IMR-90 (cell line): ENCODE measurements around the gene ZDHHC11B. TPM values are rescaled to one million over a fixed set of nuclear protein-coding genes. Genes with fewer than 3 reads are reported as not detected.
"Not testable (repeated sequence)": the region's sequence is repeated elsewhere in the genome, so short reads cannot be mapped to it uniquely, and the experiment has no call there.

Experiments used
- ATAC-seq: fragments of 200-7000 bp; cut with Tn5 transposase; 2 replicates; pipeline ENCODE4 v1.9.1; 2020; ENCODE audit warnings: low read depth, mild to moderate bottlenecking, moderate library complexity
- BruUV-seq: library from RNA; stranded (reverse); fragments of 400-500 nt; replicated peaks from 2 replicates; lab custom pipeline; 2021; lab: Mats Ljungman, UMichigan
- CTCF ChIA-PET: fragments of 300-600 bp; formaldehyde crosslinking; extraction: SDS; loops from one replicate; lab custom pipeline; 2021; ENCODE audit warnings: antibody characterized with exemption; lab: Yijun Ruan, JAX
- POLR2A ChIA-PET: fragments of 300-600 bp; sonication (Branson Sonifier 250); formaldehyde crosslinking; loops from one replicate; lab custom pipeline; 2022; ENCODE audit warnings: antibody characterized with exemption; ENCODE audit not compliant: unreplicated experiment; lab: Charles Lee
- DNase-seq: peaks from one replicate; pipeline ENCODE4 v3.0.0; 2013
- H2AFZ ChIP-seq: replicated peaks from 2 replicates; pipeline ENCODE3; 2013; ENCODE audit warnings: low read length, mild to moderate bottlenecking; ENCODE audit not compliant: poor library complexity
- H2AK5ac ChIP-seq: 2 replicates; pipeline ENCODE4 v1.6.1; 2013; ENCODE audit warnings: low read depth, low read length, inconsistent platforms
- H2AK9ac ChIP-seq: replicated peaks from 2 replicates; pipeline ENCODE3; 2013; ENCODE audit warnings: mild to moderate bottlenecking, low read depth, low read length, moderate library complexity; ENCODE audit not compliant: poor library complexity
- H2BK120ac ChIP-seq: 2 replicates; pipeline ENCODE4 v1.6.1; 2013; ENCODE audit warnings: low read depth, low read length, inconsistent platforms
- H2BK15ac ChIP-seq: 3 replicates; pipeline ENCODE4 v1.6.1; 2013; ENCODE audit warnings: low read depth, low read length, inconsistent platforms
- H2BK20ac ChIP-seq: 2 replicates; pipeline ENCODE4 v1.6.1; 2013; ENCODE audit warnings: low read depth, mild to moderate bottlenecking, inconsistent platforms, low read length, moderate library complexity
- H2BK5ac ChIP-seq: 2 replicates; pipeline ENCODE4 v1.6.1; 2013; ENCODE audit warnings: mild to moderate bottlenecking, low read depth, low read length, inconsistent platforms; ENCODE audit not compliant: poor library complexity, severe bottlenecking
- H3K14ac ChIP-seq: replicated peaks from 2 replicates; pipeline ENCODE4 v1.6.1; 2013; ENCODE audit warnings: low read depth, low read length, inconsistent platforms
- H3K18ac ChIP-seq: 2 replicates; pipeline ENCODE4 v1.6.1; 2013; ENCODE audit warnings: low read depth, low read length, control low read depth
- H3K23ac ChIP-seq: 2 replicates; pipeline ENCODE4 v1.6.1; 2013; ENCODE audit warnings: low read depth, low read length, inconsistent platforms
- H3K27ac ChIP-seq: 2 replicates; pipeline ENCODE4 v1.5.1; 2013; ENCODE audit warnings: mild to moderate bottlenecking, control low read depth, low read length; ENCODE audit not compliant: insufficient read depth
- H3K27me3 ChIP-seq: 2 replicates; pipeline ENCODE4 v1.6.1; 2013; ENCODE audit warnings: low read length; ENCODE audit not compliant: control insufficient read depth, insufficient read depth
- H3K36me3 ChIP-seq: 2 replicates; pipeline ENCODE4 v1.6.1; 2013; ENCODE audit warnings: low read length, mixed read lengths; ENCODE audit not compliant: control insufficient read depth, insufficient read depth
- H3K4ac ChIP-seq: 2 replicates; pipeline ENCODE4 v1.6.1; 2013; ENCODE audit warnings: low read depth, low read length, inconsistent platforms
- H3K4me1 ChIP-seq: 2 replicates; pipeline ENCODE4 v1.6.1; 2013; ENCODE audit warnings: low read length, mixed read lengths; ENCODE audit not compliant: control insufficient read depth, insufficient read depth
- H3K4me2 ChIP-seq: 2 replicates; pipeline ENCODE4 v1.6.1; 2013; ENCODE audit warnings: low read depth, mild to moderate bottlenecking, control low read depth, low read length, moderate library complexity
- H3K4me3 ChIP-seq: 2 replicates; pipeline ENCODE4 v1.5.1; 2013; ENCODE audit warnings: low read depth, mild to moderate bottlenecking, control low read depth, low read length, moderate library complexity; ENCODE audit not compliant: insufficient read depth
- H3K56ac ChIP-seq: 2 replicates; pipeline ENCODE4 v1.6.1; 2013; ENCODE audit warnings: low read length, inconsistent platforms; ENCODE audit not compliant: insufficient read depth; ENCODE audit errors: extremely low read depth
- H3K79me1 ChIP-seq, 2 experiments: 2 replicates each; pipeline ENCODE4 v1.6.1; 2013; ENCODE audit warnings: low read length in 2 of 2, inconsistent platforms in 1 of 2, low read depth in 1 of 2
- H3K9ac ChIP-seq: 2 replicates; pipeline ENCODE4 v1.6.1; 2013; ENCODE audit warnings: low read depth, low read length, control low read depth
- H3K9me1 ChIP-seq: 2 replicates; pipeline ENCODE4 v1.6.1; 2013; ENCODE audit warnings: low read length, inconsistent platforms; ENCODE audit not compliant: insufficient read depth
- H3K9me3 ChIP-seq: 2 replicates; pipeline ENCODE4 v1.6.1; 2013; ENCODE audit warnings: low read length; ENCODE audit not compliant: control insufficient read depth, insufficient read depth
- H4K20me1 ChIP-seq: 2 replicates; pipeline ENCODE4 v1.6.1; 2013; ENCODE audit warnings: low read length, inconsistent platforms; ENCODE audit not compliant: insufficient read depth
- H4K5ac ChIP-seq: 2 replicates; pipeline ENCODE4 v1.6.1; 2013; ENCODE audit warnings: mild to moderate bottlenecking, low read depth, low read length, control low read depth
- H4K8ac ChIP-seq, 2 experiments: 2 replicates each; pipeline ENCODE4 v1.6.1; 2013; ENCODE audit warnings: low read depth in 2 of 2, low read length in 2 of 2, control low read depth in 1 of 2, inconsistent platforms in 1 of 2
- H4K91ac ChIP-seq: 2 replicates; pipeline ENCODE4 v1.6.1; 2013; ENCODE audit warnings: low read depth, low read length, inconsistent platforms; ENCODE audit not compliant: insufficient read depth
- BHLHE40 ChIP-seq: fragments of 150-350 bp; IDR thresholded peaks from 2 replicates; pipeline ENCODE4 v1.6.1; 2016; ENCODE audit warnings: mild to moderate bottlenecking, low read depth, low read length
- CHD1 ChIP-seq: IDR thresholded peaks from 2 replicates; pipeline ENCODE4 v1.6.1; 2012; ENCODE audit warnings: low read depth, low read length, improper control_type of control experiment
- MAFK ChIP-seq: IDR thresholded peaks from 2 replicates; pipeline ENCODE4 v1.6.1; 2012; ENCODE audit warnings: low read depth, low read length, improper control_type of control experiment
- MAZ ChIP-seq: IDR thresholded peaks from 2 replicates; pipeline ENCODE4 v1.6.1; 2012; ENCODE audit warnings: low read depth, mild to moderate bottlenecking, low read length, improper control_type of control experiment, moderate library complexity, borderline replicate concordance
- NFE2L2 ChIP-seq: fragments of 150-350 bp; IDR thresholded peaks from 2 replicates; pipeline ENCODE4 v1.6.1; 2016; ENCODE audit warnings: low read depth, mild to moderate bottlenecking, low read length
- WGBS, 2 experiments: methylation state at CpG; one replicate each; pipeline versions ENCODE4 v1.1.5 to v1.1.7; 2013; ENCODE audit warnings: missing lambda C conversion rate in 2 of 2; ENCODE audit not compliant: insufficient read length in 1 of 2; ENCODE audit errors: extremely low coverage in 2 of 2; 5-methylcytosine and 5-hydroxymethylcytosine counted together
- dilution Hi-C: fragments of 300-500 bp; cut with HindIII; formaldehyde crosslinking; loops from one replicate; pipeline ENCODE4 v1.14.3; 2018; ENCODE audit warnings: low sequenced_read_pairs; ENCODE audit not compliant: unreplicated experiment
- in situ Hi-C: fragments of 300-500 bp; cut with MboI; formaldehyde crosslinking; loops from 3 replicates; pipeline ENCODE4 v1.14.3; 2019; ENCODE audit warnings: low sequenced_read_pairs, inconsistent platforms, mixed read lengths
- intact Hi-C: fragments of 100-400 bp; cut with micrococcal nuclease; formaldehyde crosslinking; loops from 2 replicates; pipeline ENCODE4 v1.10.0; 2022
- polyA plus RNA-seq, 3 experiments: library from polyadenylated mRNA; depleted of rRNA; stranded (reverse); fragments of >200 nt; gene quantifications; 2 replicates each; pipeline ENCODE4 v1.2.3, GENCODE V29; 2012; ENCODE audit warnings: low replicate concordance in 1 of 3
- total RNA-seq: library from RNA; depleted of rRNA; stranded (reverse); fragments of >200 nt; gene quantifications from 2 replicates; pipeline ENCODE4 v1.2.3, GENCODE V29; 2012

ZDHHC11B gene
- total and polyA plus RNA-seq, 2 of the 4 experiments (the other 2 are of a cell fraction): 0.12 TPM; not detected in 1

DNA sequence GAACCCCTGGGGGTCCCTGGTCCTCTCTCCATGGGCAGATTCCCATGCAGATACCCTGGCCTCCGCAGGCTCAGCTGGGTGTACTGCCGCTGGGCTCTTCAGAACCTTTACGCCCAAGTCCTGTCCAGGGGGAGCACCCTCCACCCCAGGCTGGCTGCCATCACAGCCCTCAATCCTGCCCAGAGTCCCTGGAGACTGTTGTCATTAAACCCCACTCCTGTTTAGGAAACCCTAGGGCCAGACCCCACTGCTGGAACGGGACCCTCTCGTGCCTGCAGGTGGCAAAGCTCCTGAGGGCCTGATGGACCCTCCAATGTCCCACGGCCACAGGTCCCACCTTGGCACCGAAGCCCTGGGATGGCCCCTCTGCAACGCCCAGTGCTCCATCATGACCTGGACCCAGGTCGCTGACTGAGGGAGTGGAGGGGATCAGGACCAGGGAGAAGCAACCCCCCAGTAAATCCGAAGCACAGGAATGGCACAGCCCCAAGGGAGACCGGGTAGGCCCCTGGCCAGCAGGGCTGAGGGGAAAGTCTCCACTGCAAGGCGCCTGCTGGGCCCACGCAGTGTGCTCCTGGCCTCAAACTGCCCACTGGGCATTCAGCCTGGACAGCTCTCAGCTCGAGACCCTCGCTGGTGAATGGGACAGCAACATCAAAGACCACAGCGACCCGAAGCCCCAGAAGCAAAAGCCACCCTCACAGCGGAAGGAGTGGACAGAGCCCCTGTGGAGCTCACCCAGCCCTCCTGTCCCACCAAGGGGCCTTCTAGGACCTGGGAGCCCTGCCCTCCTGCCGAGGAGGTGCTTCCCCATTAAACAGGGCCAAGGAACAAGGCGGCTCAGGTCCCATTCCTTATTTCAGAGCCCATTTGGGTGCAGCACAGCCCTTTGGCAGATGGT lies 8.3 kb downstream of the ZDHHC11B start:
- Histone ChIP-seq H4K20me1 (no peaks in the 10 kb centered on the region), H2BK5ac (no peak overlapping the region), H3K9me1 (no peaks in the 10 kb centered on the region), H3K56ac (no peak overlapping the region), H3K4ac (no peak overlapping the region), H3K9me3 (no peaks in the 10 kb centered on the region), H2AFZ (no peak overlapping the region), H3K9ac (no peak overlapping the region), H3K27me3 (peaks cover 19% of the 10 kb centered on the region; the same call in 1 of the 2 replicates), H3K14ac (no peak overlapping the region), H3K79me1 (no peaks in the 10 kb centered on the region), H2BK120ac (no peak overlapping the region), H3K27ac (no peak overlapping the region), H3K23ac (no peak overlapping the region), H3K36me3 (no peaks in the 10 kb centered on the region), H4K5ac (no peak overlapping the region), H4K91ac (no peak overlapping the region), H3K4me2 (no peak overlapping the region), H4K8ac (no peak overlapping the region), H3K18ac (no peak overlapping the region), H2AK5ac (no peak overlapping the region), H2BK20ac (no peak overlapping the region), H2AK9ac (no peak overlapping the region), H3K4me3 (no peak overlapping the region), H3K4me1 (no peaks in the 10 kb centered on the region), H2BK15ac (no peak overlapping the region)
- dilution Hi-C loops (no loop called here), intact Hi-C loops (loop anchor here (2.0 kb wide), 1 partner anchor 93 kb away; no protein-coding TSS in a partner anchor), in situ Hi-C loops (loop anchor here (10.0 kb wide), 1 partner anchor 91 kb away; no protein-coding TSS in a partner anchor)
- BruUV-seq: no TSS peak
- TF ChIP-seq CHD1: no peak
- no peak for TF ChIP-seq MAZ
- TF ChIP-seq BHLHE40: no peak
- no peak for TF ChIP-seq NFE2L2
- TF ChIP-seq MAFK: no peak
- ChIA-PET CTCF (no interaction called here), POLR2A (no interaction called here)
- 53% methylated on average over 18 of the region's 20 CpGs; no CpG with 5 or more reads in 1 of the 2 experiments for WGBS, 2 experiments
- ATAC-seq: no peak
- no peak for DNase-seq

- H3K4me3 ChIP-seq, H2AK5ac ChIP-seq, H4K5ac ChIP-seq, H2BK15ac ChIP-seq, ATAC-seq, H2BK20ac ChIP-seq, H3K4me1 ChIP-seq, DNase-seq, H3K27ac ChIP-seq, H2AFZ ChIP-seq, H3K23ac ChIP-seq, H3K79me1 ChIP-seq, H3K56ac ChIP-seq, dilution Hi-C loops, H4K20me1 ChIP-seq, H3K36me3 ChIP-seq, CTCF ChIA-PET, H2AK9ac ChIP-seq, H3K9me3 ChIP-seq, H4K91ac ChIP-seq, H3K4ac ChIP-seq, H2BK5ac ChIP-seq, H3K9me1 ChIP-seq, BruUV-seq, H3K9ac ChIP-seq, H4K8ac ChIP-seq, H3K14ac ChIP-seq, H3K18ac ChIP-seq, POLR2A ChIA-PET, H2BK120ac ChIP-seq, H3K4me2 ChIP-seq: not testable (repeated sequence)
- WGBS, 2 experiments: 71% methylated on average over 1 of the region's 9 CpGs; no CpG with 5 or more reads in 1 of the 2 experiments
- in situ Hi-C loops (loop anchor here (10.0 kb wide), 1 partner anchor 91 kb away; no protein-coding TSS in a partner anchor), intact Hi-C loops (loop anchor here (2.0 kb wide), 1 partner anchor 93 kb away; no protein-coding TSS in a partner anchor)
- H3K27me3 ChIP-seq: peaks cover 19% of the 10 kb centered on the region; the same call in 1 of the 2 replicates
Measured at GRCh38 chr5:775595-775960, 9.0 kb downstream of the ZDHHC11B start.
